Measurements from ENCODE around the gene SPNS1. TPM values are rescaled to one million over a fixed set of nuclear protein-coding genes. Genes with fewer than 3 reads are reported as not detected.

SPNS1 gene
- total RNA-seq, 1 experiment from 2014 or later = 72.0 TPM

GRCh38 chr16:28980929-28981328, 6.4 kb downstream of the SPNS1 start:
- CTCF ChIA-PET = no interaction called here
- Histone ChIP-seq H3K27ac (no peak overlapping the region), H2AFZ (no peak overlapping the region), H3K79me2 (ENCODE audit: low read depth) (peaks cover 5% of the 10 kb centered on the region; the same call in 1 of the 2 replicates), H3K27me3 (ENCODE audit: insufficient read depth, low read depth) (no peaks in the 10 kb centered on the region), H3K9me2 (ENCODE audit: insufficient read depth) (no peaks in the 10 kb centered on the region), H4K20me1 (ENCODE audit: insufficient read depth) (no peaks in the 10 kb centered on the region), H3K9me3 (ENCODE audit: insufficient read depth, low read depth) (no peaks in the 10 kb centered on the region), H3K4me1 (replicated peaks; ENCODE audit: insufficient read depth) (peaks cover under 1% of the 10 kb centered on the region; the same call in 1 of the 2 replicates), H3F3A (ENCODE audit: insufficient read depth, low read depth) (peaks cover 6% of the 10 kb centered on the region; the same call in 1 of the 2 replicates), H3K36me3 (ENCODE audit: low read depth) (peaks cover 19% of the 10 kb centered on the region), H3K4me2 (no peak overlapping the region), H3K4me3 (no peak overlapping the region)
- no TSS peak for BruUV-seq (replicated peaks)
- no peak for DNase-seq
- POLR2A ChIA-PET (ENCODE audit: unreplicated experiment) = no interaction called here
- intact Hi-C loops (cut with micrococcal nuclease; ENCODE audit: unreplicated experiment) = no loop called here
- no peak for TF ChIP-seq CTCF (conservative IDR thresholded peaks at IDR 0.05)
- TF ChIP-seq EZH2 (IDR thresholded peaks at IDR 0.05; ENCODE audit: low read depth) = no peak

GRCh38 chr16:28981517-28981916, 6.9 kb downstream of the SPNS1 start:
- intact Hi-C loops (cut with micrococcal nuclease; ENCODE audit: unreplicated experiment) = no loop called here
- no peak overlapping the region for H3K4me3 ChIP-seq
- no peak overlapping the region for H3K27ac ChIP-seq
- no peaks in the 10 kb centered on the region for H3K4me1 ChIP-seq (replicated peaks; ENCODE audit: insufficient read depth)
- no peaks in the 10 kb centered on the region for H3K9me3 ChIP-seq (ENCODE audit: insufficient read depth, low read depth)
- POLR2A ChIA-PET (ENCODE audit: unreplicated experiment) = no interaction called here
- no peak for TF ChIP-seq EZH2 (IDR thresholded peaks at IDR 0.05; ENCODE audit: low read depth)
- peak; percentile 80 for TF ChIP-seq CTCF (conservative IDR thresholded peaks at IDR 0.05)
- peaks cover 2% of the 10 kb centered on the region; the same call in 1 of the 2 replicates for H3F3A ChIP-seq (ENCODE audit: insufficient read depth, low read depth)
- H2AFZ ChIP-seq = no peak overlapping the region
- BruUV-seq (replicated peaks) = no TSS peak
- H3K4me2 ChIP-seq = no peak overlapping the region
- H3K36me3 ChIP-seq (ENCODE audit: low read depth) = peaks cover 17% of the 10 kb centered on the region
- no peaks in the 10 kb centered on the region for H3K9me2 ChIP-seq (ENCODE audit: insufficient read depth)
- H3K79me2 ChIP-seq (ENCODE audit: low read depth) = 0 out of 2 replicates have a peak, but pooled peaks cover 3% of the 10 kb centered on the region
- CTCF ChIA-PET = no interaction called here
- no peak for DNase-seq
- no peaks in the 10 kb centered on the region for H4K20me1 ChIP-seq (ENCODE audit: insufficient read depth)
- no peaks in the 10 kb centered on the region for H3K27me3 ChIP-seq (ENCODE audit: insufficient read depth, low read depth)

- CTCF ChIA-PET = no interaction called here
- H3F3A ChIP-seq (ENCODE audit: insufficient read depth, low read depth) = no peaks in the 10 kb centered on the region; the same call in 1 of the 2 replicates
- H3K27me3 ChIP-seq (ENCODE audit: insufficient read depth, low read depth) = no peaks in the 10 kb centered on the region
- H3K4me2 ChIP-seq = no peak overlapping the region
- no peaks in the 10 kb centered on the region for H3K9me2 ChIP-seq (ENCODE audit: insufficient read depth)
- H3K9me3 ChIP-seq (ENCODE audit: insufficient read depth, low read depth) = no peaks in the 10 kb centered on the region
- H3K27ac ChIP-seq = no peak overlapping the region
- POLR2A ChIA-PET (ENCODE audit: unreplicated experiment) = no interaction called here
- H4K20me1 ChIP-seq (ENCODE audit: insufficient read depth) = no peaks in the 10 kb centered on the region
- no peak for DNase-seq
- H3K36me3 ChIP-seq (ENCODE audit: low read depth) = peaks cover 13% of the 10 kb centered on the region
- H3K4me1 ChIP-seq (replicated peaks; ENCODE audit: insufficient read depth) = no peaks in the 10 kb centered on the region
- no peak overlapping the region for H3K4me3 ChIP-seq
- TF ChIP-seq CTCF (conservative IDR thresholded peaks at IDR 0.05) (no peak), EZH2 (IDR thresholded peaks at IDR 0.05; ENCODE audit: low read depth) (no peak)
- H3K79me2 ChIP-seq (ENCODE audit: low read depth) = no peaks in the 10 kb centered on the region
- no TSS peak for BruUV-seq (replicated peaks)
- no peak overlapping the region for H2AFZ ChIP-seq
- intact Hi-C loops (cut with micrococcal nuclease; ENCODE audit: unreplicated experiment) = no loop called here
Observed at GRCh38 chr16:28982418-28982817, 7.8 kb downstream of the SPNS1 start.

Measured in PC-9 (cell line).